Right lobe of liver (tissue), 6 donors: Measurements from ENCODE around the gene BBX. TPM values are rescaled to one million over a fixed set of nuclear protein-coding genes. Genes with fewer than 3 reads are reported as not detected.

Source experiments
- ATAC-seq, 4 donors: fragments of 200-7000 bp; cut with Tn5 transposase; one replicate each; pipeline ENCODE4 v1.9.1; 2020; ENCODE audit warnings: mild to moderate bottlenecking in 4 of 4, moderate library complexity in 4 of 4
- DNase-seq, 3 donors: peaks; one replicate each; pipeline ENCODE4 v3.0.0-alpha.2; 2020
- H3K27ac ChIP-seq, 3 donors: fragments of 200-600 bp; one replicate each; pipeline ENCODE4 v1.8.0; 2022
- H3K27me3 ChIP-seq, 2 donors: fragments of 200-600 bp; one replicate each; pipeline ENCODE4 v1.8.0; 2022
- H3K36me3 ChIP-seq, 4 donors: fragments of 200-600 bp; sonication (generic) in 1 of 4; one replicate each; pipeline versions ENCODE4 v1.5.1 to v1.8.0; 2017 to 2022; ENCODE audit warnings: control low read depth in 1 of 4
- H3K4me1 ChIP-seq, 4 donors: fragments of 200-600 bp; sonication (generic) in 1 of 4; one replicate each; pipeline versions ENCODE4 v1.5.1 to v1.8.0; 2017 to 2022; ENCODE audit warnings: control low read depth in 1 of 4
- H3K4me3 ChIP-seq, 3 donors: fragments of 200-600 bp; one replicate each; pipeline ENCODE4 v1.8.0; 2022
- H3K9me3 ChIP-seq, 4 donors: fragments of 200-600 bp; sonication (generic) in 1 of 4; one replicate each; pipeline versions ENCODE4 v1.5.1 to v1.8.0; 2017 to 2022; ENCODE audit warnings: control low read depth in 1 of 4
- POLR2A ChIP-seq: fragments of 450-650 bp; IDR thresholded peaks from one replicate; pipeline ENCODE4 v1.6.1; 2017; ENCODE audit warnings: antibody characterized with exemption, mild to moderate bottlenecking
- WGBS: methylation state at CpG from one replicate; pipeline ENCODE4 v1.1.6; 2018; ENCODE audit warnings: low coverage, low lambda C conversion rate; ENCODE audit not compliant: insufficient coverage; ENCODE audit errors: missing lambda C conversion rate; 5-methylcytosine and 5-hydroxymethylcytosine counted together
- intact Hi-C, 2 donors: fragments of 100-400 bp; cut with DNase I; formaldehyde crosslinking; loops; one replicate each; pipeline versions ENCODE4 v1.11.2 to v1.14.1; 2022
- total RNA-seq, 6 experiments: library from RNA; depleted of rRNA in 2 of 6; stranded (reverse); fragments of >200 nt in 2 of 6; fragmentation: NEBNext Ultra II Directional in 3 of 6; extraction: Animal tissue kit (Norgen Biotek cat#: 25700) in 3 of 6; gene quantifications; one replicate each; pipeline versions ENCODE4 v1.1.0 to v1.2.4, GENCODE V29; 2016 to 2023
- TF ChIP-seq, protein P1 (sequence below), 4 donors: fragments of 200-600 bp in 3 of 4; fragments of 450-650 bp in 1 of 4; IDR thresholded peaks; one replicate each; pipeline versions ENCODE4 v1.5.1 to v1.8.0; 2016 to 2022; ENCODE audit warnings: antibody characterized with exemption in 4 of 4, mild to moderate bottlenecking in 2 of 4
- donor health status: DM: no; HTN: yes; CAD: no.
- donor health status: DM: no; HTN: no; CAD: no.
- donor health status: DM: no; HTN: no; CAD: no.
- donor health status: DM: no; HTN: yes; CAD: no.
- donor health status: DM: no; HTN: yes; CAD: no.

BBX gene
- total RNA-seq, 6 experiments from 2014 or later: 15.0 to 22.4 (median 19.1) TPM

DNA sequence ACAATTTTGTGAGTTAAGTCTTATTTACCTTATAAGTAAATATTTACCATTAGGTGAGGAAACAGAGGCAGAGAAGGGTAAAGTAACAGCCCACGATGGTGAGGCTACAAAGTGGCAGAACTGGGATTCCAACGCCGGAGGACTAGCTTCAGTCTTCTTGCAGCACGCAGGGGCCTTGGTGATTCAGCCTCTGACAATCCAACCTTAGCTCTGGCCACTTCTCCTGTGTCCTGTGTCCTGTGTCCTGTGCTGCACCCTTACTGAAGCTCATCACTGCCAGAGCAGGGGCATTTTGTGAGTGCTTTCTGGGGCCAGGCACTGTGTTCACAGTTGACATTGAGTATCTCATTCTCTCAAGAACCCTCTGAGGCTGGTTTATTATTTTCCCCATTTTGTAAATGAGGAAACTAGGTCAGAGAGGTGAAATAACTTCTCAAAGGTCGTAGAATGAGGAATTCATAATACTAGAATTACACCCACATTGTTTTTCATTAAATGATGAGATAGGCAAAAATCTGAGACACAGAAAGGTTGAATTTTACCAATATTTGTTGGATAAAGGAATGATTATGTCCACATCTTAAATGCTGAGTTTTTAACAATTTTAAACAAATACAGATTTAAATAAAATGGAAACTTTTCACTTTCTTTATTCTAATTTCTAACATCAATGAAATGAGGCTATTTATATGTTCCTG, 215.9 kb downstream of the BBX start:
- intact Hi-C loops: no loop called here
- H3K4me1 ChIP-seq: no peaks in the 10 kb centered on the region
- no peaks in the 10 kb centered on the region for H3K9me3 ChIP-seq
- no peaks in the 10 kb centered on the region for H3K36me3 ChIP-seq
- 80% methylated on average over 5 of the region's 5 CpGs for WGBS
- no peak for TF ChIP-seq POLR2A
- TF ChIP-seq, protein P1, sequence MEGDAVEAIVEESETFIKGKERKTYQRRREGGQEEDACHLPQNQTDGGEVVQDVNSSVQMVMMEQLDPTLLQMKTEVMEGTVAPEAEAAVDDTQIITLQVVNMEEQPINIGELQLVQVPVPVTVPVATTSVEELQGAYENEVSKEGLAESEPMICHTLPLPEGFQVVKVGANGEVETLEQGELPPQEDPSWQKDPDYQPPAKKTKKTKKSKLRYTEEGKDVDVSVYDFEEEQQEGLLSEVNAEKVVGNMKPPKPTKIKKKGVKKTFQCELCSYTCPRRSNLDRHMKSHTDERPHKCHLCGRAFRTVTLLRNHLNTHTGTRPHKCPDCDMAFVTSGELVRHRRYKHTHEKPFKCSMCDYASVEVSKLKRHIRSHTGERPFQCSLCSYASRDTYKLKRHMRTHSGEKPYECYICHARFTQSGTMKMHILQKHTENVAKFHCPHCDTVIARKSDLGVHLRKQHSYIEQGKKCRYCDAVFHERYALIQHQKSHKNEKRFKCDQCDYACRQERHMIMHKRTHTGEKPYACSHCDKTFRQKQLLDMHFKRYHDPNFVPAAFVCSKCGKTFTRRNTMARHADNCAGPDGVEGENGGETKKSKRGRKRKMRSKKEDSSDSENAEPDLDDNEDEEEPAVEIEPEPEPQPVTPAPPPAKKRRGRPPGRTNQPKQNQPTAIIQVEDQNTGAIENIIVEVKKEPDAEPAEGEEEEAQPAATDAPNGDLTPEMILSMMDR (IDR thresholded peaks at IDR 0.05): no peak
- DNase-seq: no peak
- no peaks in the 10 kb centered on the region for H3K27me3 ChIP-seq
- ATAC-seq: no peak
- no peak overlapping the region for H3K4me3 ChIP-seq
- no peak overlapping the region for H3K27ac ChIP-seq

DNA sequence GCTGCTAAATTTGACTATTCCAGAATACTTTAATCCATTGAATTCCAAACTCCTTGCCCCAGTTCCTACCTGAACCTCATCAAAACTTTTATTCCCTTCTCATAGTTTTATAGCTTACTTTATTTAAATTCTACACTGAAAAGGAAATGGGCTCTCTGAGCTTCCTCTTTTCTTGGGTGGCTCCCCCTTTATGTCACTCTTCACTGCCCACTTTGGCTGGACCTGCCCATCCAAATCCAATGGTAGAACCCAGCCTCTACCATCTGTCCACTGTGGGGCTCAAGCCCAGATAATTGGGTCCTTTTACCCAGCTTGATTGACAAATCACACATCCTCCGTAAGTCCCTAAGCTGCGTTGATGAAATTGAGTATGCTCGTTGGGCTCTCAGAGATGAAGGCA, 216.5 kb downstream of the BBX start:
- ATAC-seq: no peak
- no peak for TF ChIP-seq POLR2A

DNA sequence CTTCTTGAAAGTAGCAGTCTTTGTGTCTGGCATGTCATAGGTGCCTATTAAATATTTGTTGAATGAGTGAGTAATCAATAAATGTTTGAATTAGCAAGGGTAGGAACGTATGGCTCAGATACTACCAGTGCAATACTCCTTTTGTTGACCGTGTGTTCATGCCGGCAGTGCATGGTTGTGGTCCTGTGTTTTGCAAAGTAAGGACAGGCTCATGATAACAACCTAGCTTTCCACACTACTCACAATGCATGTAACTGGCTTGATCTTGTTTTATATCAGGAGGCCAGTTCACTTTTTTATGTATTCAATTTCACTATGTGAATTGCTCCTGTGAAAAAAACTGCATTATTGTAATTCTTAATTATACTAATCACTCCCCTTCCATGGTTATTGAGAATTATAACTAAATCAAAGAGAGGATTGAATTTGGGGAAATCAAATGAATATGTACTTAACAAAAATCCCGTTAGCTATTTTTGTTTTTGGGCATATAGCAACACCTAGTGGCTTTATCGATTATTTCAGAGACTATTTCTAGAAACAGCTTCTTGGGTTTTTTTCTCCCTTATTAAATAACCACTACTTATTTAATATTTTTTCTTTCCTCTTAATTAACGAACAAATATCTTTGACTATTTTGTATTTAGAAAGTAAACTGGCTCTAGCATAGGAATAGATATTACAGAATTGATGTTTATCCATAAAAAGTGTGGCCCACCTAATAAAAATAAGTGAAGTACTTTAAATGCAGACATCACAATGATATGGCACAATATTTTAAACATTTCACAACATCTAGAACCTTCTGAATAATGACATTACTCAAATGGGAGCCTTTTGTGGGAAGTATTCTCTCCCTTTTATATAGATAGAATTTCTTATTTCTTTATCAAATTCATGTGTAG, 218.5 kb downstream of the BBX start:
- Histone ChIP-seq H3K4me1 (no peaks in the 10 kb centered on the region), H3K4me3 (no peak overlapping the region), H3K36me3 (no peaks in the 10 kb centered on the region), H3K27me3 (no peaks in the 10 kb centered on the region), H3K9me3 (no peaks in the 10 kb centered on the region), H3K27ac (no peak overlapping the region)
- peak; percentile 55 to 69 (median 60) for ATAC-seq
- intact Hi-C loops: no loop called here
- 10% methylated on average over 6 of the region's 6 CpGs for whole genome bisulfite sequencing
- no peak for DNase-seq
- no peak for TF ChIP-seq POLR2A
- TF ChIP-seq, protein P1 (IDR thresholded peaks at IDR 0.05): peak; percentile 46 to 58 (median 52)

More for the DNA sequence above, 216.5 kb downstream of the BBX start:
- intact Hi-C loops: no loop called here
- WGBS: 56% methylated on average over 3 of the region's 3 CpGs
- no peaks in the 10 kb centered on the region for H3K9me3 ChIP-seq
- no peak overlapping the region for H3K27ac ChIP-seq
- no peak overlapping the region for H3K4me3 ChIP-seq
- DNase-seq: no peak
- H3K27me3 ChIP-seq: no peaks in the 10 kb centered on the region
- H3K36me3 ChIP-seq: no peaks in the 10 kb centered on the region
- no peaks in the 10 kb centered on the region for H3K4me1 ChIP-seq

DNA sequence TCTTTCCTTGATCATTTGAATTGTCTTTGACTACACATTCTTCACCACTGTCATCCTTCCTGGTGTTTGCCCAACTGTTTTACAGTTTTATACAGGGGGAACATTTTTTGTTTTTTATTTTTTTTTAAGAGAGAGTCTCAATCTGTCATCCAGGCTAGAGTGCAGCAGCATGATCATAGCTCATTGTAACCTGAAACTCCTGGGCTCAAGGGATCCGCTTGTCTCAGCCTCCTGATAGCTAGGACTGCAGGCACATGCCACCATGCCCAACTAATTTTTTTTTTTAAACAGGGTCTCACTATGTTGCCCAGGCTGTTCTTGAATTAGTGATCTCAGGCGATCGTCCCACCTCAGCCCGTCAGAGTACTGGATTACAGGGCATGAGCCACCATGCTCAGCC, 222.6 kb downstream of the BBX start:
- TF ChIP-seq, protein P1 (IDR thresholded peaks at IDR 0.05): no peak
- no peak for TF ChIP-seq POLR2A
- Histone ChIP-seq H3K4me1 (no peaks in the 10 kb centered on the region), H3K27ac (no peak overlapping the region), H3K27me3 (no peaks in the 10 kb centered on the region), H3K36me3 (no peaks in the 10 kb centered on the region), H3K4me3 (no peak overlapping the region), H3K9me3 (no peaks in the 10 kb centered on the region)
- no peak for ATAC-seq
- intact Hi-C loops: no loop called here
- DNase-seq: no peak
- 100% methylated on average over 3 of the region's 4 CpGs for WGBS
